TTC549 (cell line): ENCODE data around the gene MYCN.
"Not testable (repeated sequence)": the region's sequence is repeated elsewhere in the genome, so short reads cannot be mapped to it uniquely, and the experiment has no call there.

Experiments used
- FAIRE-seq: peaks from 2 replicates; lab custom pipeline; 2012; peaks lifted over from hg19 to GRCh38; lab: Jason Lieb, UNC

MYCN gene

GRCh38 chr2:15939854-15940660 lies at the start of gene MYCN:
TSS of gene MYCN (plus strand) at chr2:15940550. CDS start at chr2:15942065, 1,515 bp downstream.
- no peak for FAIRE-seq

DNA sequence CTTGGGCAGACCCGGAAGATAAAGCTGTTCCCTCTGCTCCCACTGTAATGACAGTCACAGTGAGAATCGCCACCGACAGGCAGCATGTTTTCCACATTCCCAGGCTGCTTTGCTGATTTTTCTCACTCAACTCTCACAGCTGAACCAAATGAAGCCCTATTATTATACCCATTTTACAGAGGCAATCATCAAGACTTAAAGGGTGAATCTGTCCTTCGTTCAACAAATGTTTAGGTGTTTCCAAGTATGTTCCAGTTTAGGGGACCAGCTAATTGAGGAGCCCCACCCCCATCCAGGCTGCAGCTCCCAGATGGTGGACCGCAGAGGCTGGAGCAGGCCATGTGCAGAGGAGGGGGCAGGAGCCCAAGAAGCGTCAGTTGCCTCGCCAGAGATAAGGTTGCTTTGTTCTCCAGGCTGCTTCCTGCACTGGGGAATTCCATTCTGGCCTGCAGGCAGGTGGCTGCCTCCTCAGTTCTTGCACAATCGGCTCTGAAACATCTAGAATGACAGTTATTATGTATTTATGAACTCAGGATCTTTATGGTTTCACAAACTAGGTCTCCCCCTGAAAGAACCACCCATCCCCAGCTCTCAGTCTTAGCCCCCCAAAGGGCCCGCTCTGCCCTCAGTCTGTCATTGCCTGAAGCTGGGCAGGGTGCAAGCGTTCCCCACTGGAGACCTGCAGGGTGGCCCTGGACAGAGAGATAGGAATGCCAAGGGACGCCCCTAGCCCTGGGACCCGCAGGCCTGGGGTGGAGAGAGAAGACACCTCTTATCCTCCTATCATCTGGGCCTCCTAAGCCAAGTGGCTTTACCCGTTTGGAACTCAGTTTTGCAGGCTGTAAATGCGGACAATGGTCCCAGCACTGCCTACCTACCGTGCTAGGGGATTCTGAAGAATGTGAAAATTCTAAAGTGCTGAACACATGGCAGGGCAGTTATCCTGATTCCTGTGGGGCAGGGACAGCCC lies 49.1 kb upstream of the MYCN start:
- no peak for FAIRE-seq

- no peak for FAIRE-seq
Measured at GRCh38 chr2:15892151-15892880, 48.0 kb upstream of the MYCN start.

GRCh38 chr2:15893085-15893484 lies 47.3 kb upstream of the MYCN start:
- no peak for FAIRE-seq

GRCh38 chr2:15893689-15894480 lies 46.5 kb upstream of the MYCN start:
- no peak for FAIRE-seq

GRCh38 chr2:15894481-15895144 lies 45.7 kb upstream of the MYCN start:
- no peak for FAIRE-seq

- no peak for FAIRE-seq
Measured at GRCh38 chr2:15895615-15896469, 44.5 kb upstream of the MYCN start.

- no peak for FAIRE-seq
Measured at GRCh38 chr2:15896859-15897258, 43.5 kb upstream of the MYCN start.

- FAIRE-seq = no peak
Measured at GRCh38 chr2:15897431-15898098, 42.8 kb upstream of the MYCN start.

GRCh38 chr2:15899327-15899612 lies 41.1 kb upstream of the MYCN start:
- no peak for FAIRE-seq

DNA sequence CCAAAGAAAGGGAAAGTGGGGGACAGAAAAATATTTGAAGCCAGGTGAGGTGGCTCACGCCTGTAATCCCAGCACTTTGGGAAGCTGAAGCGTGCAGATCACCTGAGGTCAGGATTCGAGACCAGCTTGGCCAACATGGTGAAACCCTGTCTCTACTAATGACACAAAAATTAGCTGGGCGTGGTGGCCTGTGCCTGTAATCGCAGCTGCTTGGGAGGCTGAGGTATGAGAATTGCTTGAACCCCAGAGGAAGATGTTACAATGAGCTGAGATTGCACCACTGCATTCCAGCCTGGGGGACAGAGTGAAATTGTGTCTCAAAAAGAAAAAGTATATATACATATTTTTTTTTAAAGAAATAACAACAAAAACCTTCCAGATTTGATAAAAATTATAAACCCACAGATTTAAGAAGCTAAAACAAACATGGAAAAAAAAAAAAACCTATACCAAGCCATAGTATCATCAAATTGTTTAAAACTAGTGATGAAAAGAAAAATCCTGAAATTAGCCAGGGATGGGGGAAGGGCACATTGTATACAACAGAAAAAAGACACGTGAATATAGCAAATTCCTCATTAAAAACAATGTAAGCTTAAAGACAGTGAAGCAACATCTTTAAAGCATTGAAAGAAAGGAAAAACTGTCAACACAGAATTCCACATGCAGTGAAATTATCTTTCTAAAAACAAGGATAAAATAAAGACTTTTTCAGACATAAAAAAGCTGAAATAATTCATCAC lies 40.4 kb upstream of the MYCN start:
- FAIRE-seq = no peak

- FAIRE-seq = no peak
Measured at GRCh38 chr2:15901095-15901807, 39.1 kb upstream of the MYCN start.

GRCh38 chr2:15901808-15902130 lies 38.6 kb upstream of the MYCN start:
- FAIRE-seq = no peak

GRCh38 chr2:15903910-15904309 lies 36.4 kb upstream of the MYCN start:
- not testable (repeated sequence) for FAIRE-seq

DNA sequence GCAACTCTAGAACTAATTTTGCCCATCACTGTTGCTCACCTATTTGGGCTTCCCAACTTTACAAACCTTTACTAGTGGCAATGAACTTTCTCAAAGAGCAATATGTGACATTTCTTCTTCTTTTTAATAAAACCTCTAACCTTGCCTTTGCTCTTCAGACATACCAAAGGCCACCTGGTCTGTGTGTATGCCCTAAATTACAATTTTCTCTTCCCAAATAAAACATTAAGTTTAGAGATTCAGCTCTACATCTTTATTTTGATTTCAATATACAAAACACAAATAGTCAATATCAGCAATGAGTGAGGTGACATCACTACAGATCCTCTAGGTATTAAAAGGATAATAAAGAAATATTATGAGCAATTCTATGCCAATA lies 35.1 kb upstream of the MYCN start:
- FAIRE-seq = no peak

DNA sequence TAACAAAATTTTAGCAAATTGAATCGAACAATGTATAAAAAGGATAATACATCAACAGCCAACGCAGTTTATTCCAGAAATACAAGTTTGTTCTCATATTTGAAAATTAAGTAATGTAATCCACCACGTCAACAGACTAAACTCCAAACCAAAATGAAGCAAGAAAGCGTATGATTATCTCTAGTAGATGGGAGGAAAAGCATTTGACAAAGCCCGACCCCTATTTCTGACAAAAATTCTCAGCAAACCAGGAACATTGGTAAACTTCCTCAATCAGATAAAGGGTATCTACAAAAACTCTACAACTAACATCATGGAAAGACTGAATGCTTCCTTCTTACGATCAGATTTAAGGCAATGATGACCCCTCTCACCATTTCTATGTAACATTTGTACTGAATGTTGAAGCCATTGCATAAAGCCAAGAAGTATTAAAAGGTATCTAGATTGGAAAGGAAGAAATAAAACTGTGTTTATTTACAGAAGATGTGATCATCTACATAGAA lies 34.3 kb upstream of the MYCN start:
- no peak for FAIRE-seq

DNA sequence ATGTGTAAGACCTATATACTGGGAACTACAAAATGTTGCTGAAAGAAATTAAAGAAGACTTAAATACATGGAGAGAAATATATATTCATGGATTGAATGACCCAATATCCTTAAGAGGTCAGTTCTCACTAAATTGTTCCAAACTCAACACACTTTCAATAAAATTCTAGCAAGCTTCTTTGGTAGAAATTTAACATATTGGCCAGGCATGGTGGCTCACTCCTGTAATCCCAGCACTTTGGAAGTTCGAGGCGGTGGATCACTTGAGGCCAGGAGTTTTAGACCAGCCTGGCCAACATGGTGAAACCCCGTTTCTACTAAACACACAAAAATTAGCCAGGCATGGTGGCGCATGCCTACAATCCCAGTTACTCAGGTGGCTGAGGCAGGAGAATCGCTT lies 33.6 kb upstream of the MYCN start:
- no peak for FAIRE-seq
